Keratinocyte (primary cell): ENCODE results near the gene KRT35. TPM values are rescaled to one million over a fixed set of nuclear protein-coding genes. Genes with fewer than 3 reads are reported as not detected.

Experiments used
- DNase-seq: peaks from one replicate; pipeline ENCODE4 v3.0.0-alpha.2; 2011; ENCODE audit warnings: low read depth, missing footprints, low spot score
- FAIRE-seq: peaks from 2 replicates; lab custom pipeline; 2011; peaks lifted over from hg19 to GRCh38; lab: Jason Lieb, UNC
- H2AFZ ChIP-seq: 2 replicates; pipeline ENCODE4 v1.6.0; 2012; ENCODE audit warnings: low read length, control low read depth, inconsistent platforms; ENCODE audit not compliant: control insufficient read depth
- H3K27ac ChIP-seq: 2 replicates; pipeline ENCODE4 v1.5.1; 2011; ENCODE audit warnings: low read length; ENCODE audit not compliant: control insufficient read depth, insufficient read depth
- H3K27me3 ChIP-seq: 3 replicates; pipeline ENCODE4 v1.6.0; 2011; ENCODE audit warnings: low read length; ENCODE audit not compliant: control insufficient read depth, insufficient read depth; ENCODE audit errors: extremely low read depth
- H3K36me3 ChIP-seq, 2 experiments: 2 replicates in 1 of 2; 3 replicates in 1 of 2; pipeline ENCODE4 v1.5.1; 2011; ENCODE audit warnings: low read length in 2 of 2, mild to moderate bottlenecking in 1 of 2; ENCODE audit not compliant: control insufficient read depth in 2 of 2, insufficient read depth in 2 of 2; ENCODE audit errors: extremely low read depth in 1 of 2
- H3K4me1 ChIP-seq: 3 replicates; pipeline ENCODE4 v1.5.1; 2011; ENCODE audit warnings: low read length; ENCODE audit not compliant: control insufficient read depth, insufficient read depth; ENCODE audit errors: extremely low read depth
- H3K4me2 ChIP-seq: 3 replicates; pipeline ENCODE4 v1.6.0; 2011; ENCODE audit warnings: low read depth, low read length; ENCODE audit not compliant: control insufficient read depth, insufficient read depth; ENCODE audit errors: extremely low read depth
- H3K4me3 ChIP-seq, 3 experiments: fragments of 200-600 bp in 1 of 3; sonication (generic) in 1 of 3; 2 replicates in 2 of 3; 3 replicates in 1 of 3; pipeline ENCODE4 v1.5.1; 2011 to 2016; ENCODE audit warnings: low read length in 3 of 3, mild to moderate bottlenecking in 3 of 3, control low read depth in 2 of 3, inconsistent platforms in 1 of 3, low read depth in 1 of 3, mixed read lengths in 1 of 3, mixed run types in 1 of 3, moderate library complexity in 1 of 3; ENCODE audit not compliant: control insufficient read depth in 2 of 3, insufficient read depth in 2 of 3; ENCODE audit errors: extremely low read depth in 1 of 3
- H3K79me2 ChIP-seq: 2 replicates; pipeline ENCODE4 v1.6.0; 2012; ENCODE audit warnings: low read length; ENCODE audit not compliant: control insufficient read depth, insufficient read depth
- H3K9ac ChIP-seq: 3 replicates; pipeline ENCODE4 v1.6.0; 2011; ENCODE audit warnings: low read length; ENCODE audit not compliant: control insufficient read depth, insufficient read depth; ENCODE audit errors: extremely low read depth
- H3K9me1 ChIP-seq: 3 replicates; pipeline ENCODE4 v1.6.0; 2011; ENCODE audit warnings: low read length; ENCODE audit not compliant: control insufficient read depth, insufficient read depth; ENCODE audit errors: extremely low read depth
- H3K9me3 ChIP-seq: 2 replicates; pipeline ENCODE4 v1.5.1; 2012; ENCODE audit warnings: low read depth, low read length; ENCODE audit not compliant: control insufficient read depth
- H4K20me1 ChIP-seq: 3 replicates; pipeline ENCODE4 v1.6.0; 2011; ENCODE audit warnings: low read length; ENCODE audit not compliant: control insufficient read depth, insufficient read depth; ENCODE audit errors: extremely low read depth
- EZH2 ChIP-seq: IDR thresholded peaks from one replicate; pipeline ENCODE4 v1.6.1; 2012; ENCODE audit warnings: inconsistent platforms, mild to moderate bottlenecking, low read length, moderate library complexity
- dilution Hi-C: fragments of 300-500 bp; cut with MboI; formaldehyde crosslinking; loops from one replicate; pipeline ENCODE4 v1.7.0; 2020; ENCODE audit warnings: low sequenced_read_pairs; ENCODE audit not compliant: extremely low pct_ligation_motif_present
- polyA plus RNA-seq, 5 experiments: library from polyadenylated mRNA; depleted of rRNA in 3 of 5; stranded (reverse) in 3 of 5; stranded (forward) in 1 of 5; unstranded in 1 of 5; fragments of >200 nt; gene quantifications; 1 replicate in 1 of 5; 2 replicates in 3 of 5; 3 replicates in 1 of 5; pipeline versions ENCODE4 v1.2.1 to v1.2.3, GENCODE V29; 2011 to 2012; ENCODE audit warnings: missing spikeins in 2 of 5, low read depth in 1 of 5, low replicate concordance in 1 of 5
- TF ChIP-seq, protein P1 (sequence below), 3 experiments: IDR thresholded peaks in 1 of 3; conservative IDR thresholded peaks in 1 of 3; optimal IDR thresholded peaks in 1 of 3; 2 replicates in 2 of 3; 3 replicates in 1 of 3; pipeline versions ENCODE3 to v1.5.1; 2011; ENCODE audit warnings: low read length in 3 of 3, mild to moderate bottlenecking in 3 of 3, moderate library complexity in 2 of 3, control low read depth in 1 of 3, inconsistent platforms in 1 of 3; ENCODE audit not compliant: insufficient read depth in 2 of 3; ENCODE audit errors: extremely low read depth in 1 of 3

Gene KRT35
- polyA plus RNA-seq, 1 donor (not counting 4 experiments of a cell fraction or from before 2014, with no cell fraction given), result not detected

DNA sequence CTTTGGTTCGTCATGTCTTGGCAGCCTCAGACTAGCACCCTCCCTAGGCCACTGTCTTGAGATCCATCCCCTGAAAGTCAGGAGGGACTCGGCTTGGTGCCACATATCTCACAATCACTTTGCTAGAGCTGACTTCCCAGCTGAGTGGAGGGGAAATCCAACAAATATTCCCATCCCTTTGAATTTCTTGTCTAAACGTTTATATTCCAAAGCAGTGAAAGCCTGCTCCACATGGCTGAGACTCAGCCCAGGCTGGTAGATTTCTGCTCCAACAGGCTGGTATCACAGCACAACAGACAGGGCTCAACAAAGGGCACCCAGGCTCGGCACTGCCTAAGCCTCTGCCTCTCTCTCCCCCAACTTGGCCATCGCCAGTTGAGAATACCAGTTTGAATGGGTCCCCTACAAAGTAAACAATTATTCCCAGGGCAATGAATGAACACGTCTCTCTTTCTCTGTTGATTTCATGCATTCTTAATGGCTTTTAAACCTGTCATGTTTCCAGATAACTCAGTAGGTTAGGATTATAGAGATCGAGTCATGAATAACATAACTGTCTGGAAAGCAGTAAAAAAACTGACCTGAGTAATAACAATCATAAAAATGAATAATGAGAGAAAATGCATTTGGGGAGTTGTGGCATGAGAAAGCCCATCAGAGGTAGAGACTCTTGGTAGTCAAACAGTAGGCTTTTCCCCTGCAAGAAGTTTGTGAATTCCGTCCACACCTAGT, 23.5 kb upstream of the KRT35 start:
- no peak for TF ChIP-seq EZH2
- TF ChIP-seq, protein P1, sequence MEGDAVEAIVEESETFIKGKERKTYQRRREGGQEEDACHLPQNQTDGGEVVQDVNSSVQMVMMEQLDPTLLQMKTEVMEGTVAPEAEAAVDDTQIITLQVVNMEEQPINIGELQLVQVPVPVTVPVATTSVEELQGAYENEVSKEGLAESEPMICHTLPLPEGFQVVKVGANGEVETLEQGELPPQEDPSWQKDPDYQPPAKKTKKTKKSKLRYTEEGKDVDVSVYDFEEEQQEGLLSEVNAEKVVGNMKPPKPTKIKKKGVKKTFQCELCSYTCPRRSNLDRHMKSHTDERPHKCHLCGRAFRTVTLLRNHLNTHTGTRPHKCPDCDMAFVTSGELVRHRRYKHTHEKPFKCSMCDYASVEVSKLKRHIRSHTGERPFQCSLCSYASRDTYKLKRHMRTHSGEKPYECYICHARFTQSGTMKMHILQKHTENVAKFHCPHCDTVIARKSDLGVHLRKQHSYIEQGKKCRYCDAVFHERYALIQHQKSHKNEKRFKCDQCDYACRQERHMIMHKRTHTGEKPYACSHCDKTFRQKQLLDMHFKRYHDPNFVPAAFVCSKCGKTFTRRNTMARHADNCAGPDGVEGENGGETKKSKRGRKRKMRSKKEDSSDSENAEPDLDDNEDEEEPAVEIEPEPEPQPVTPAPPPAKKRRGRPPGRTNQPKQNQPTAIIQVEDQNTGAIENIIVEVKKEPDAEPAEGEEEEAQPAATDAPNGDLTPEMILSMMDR (optimal IDR thresholded peaks at IDR 0.05 in 1 of 3, IDR thresholded peaks at IDR 0.05 in 1 of 3, conservative IDR thresholded peaks at IDR 0.05 in 1 of 3; ENCODE audit: extremely low read depth in 1 of 3, insufficient read depth in 2 of 3, low read length in 3 of 3), result no peak
- no peak overlapping the region for H3K9ac ChIP-seq
- H3K27me3 ChIP-seq, result no peaks in the 10 kb centered on the region
- no peak overlapping the region for H2AFZ ChIP-seq
- H3K27ac ChIP-seq, result no peak overlapping the region
- dilution Hi-C loops, result no loop called here
- FAIRE-seq (no peak), DNase-seq (no peak)
- H3K4me1 ChIP-seq, result peaks cover 24% of the 10 kb centered on the region
- H3K9me1 ChIP-seq, result no peaks in the 10 kb centered on the region
- no peaks in the 10 kb centered on the region for H4K20me1 ChIP-seq
- no peak overlapping the region for H3K4me3 ChIP-seq
- no peak overlapping the region for H3K4me2 ChIP-seq
- no peaks in the 10 kb centered on the region for H3K79me2 ChIP-seq
- no peaks in the 10 kb centered on the region for H3K36me3 ChIP-seq
- no peaks in the 10 kb centered on the region for H3K9me3 ChIP-seq

DNA sequence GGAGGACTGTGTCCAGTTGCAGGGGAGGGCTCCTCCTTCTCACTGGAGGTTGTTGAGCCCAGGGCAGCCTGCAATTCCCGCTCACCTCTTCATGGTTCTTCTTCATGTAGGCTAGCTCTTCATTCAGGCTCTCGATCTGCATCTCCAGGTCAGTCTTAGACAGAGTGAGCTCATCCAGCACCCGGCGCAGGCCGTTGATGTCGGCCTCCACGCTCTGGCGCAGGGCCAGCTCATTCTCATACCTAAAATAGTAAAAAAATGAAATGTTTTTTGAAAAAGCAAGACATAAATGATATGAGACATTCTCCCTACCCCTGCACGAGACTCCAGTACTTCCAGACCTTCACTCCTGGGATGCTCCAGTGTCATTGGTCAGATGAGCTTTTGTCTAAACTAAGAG, 22.3 kb upstream of the KRT35 start:
- no peak overlapping the region for H3K4me3 ChIP-seq
- no peak overlapping the region for H3K27ac ChIP-seq
- no peaks in the 10 kb centered on the region for H3K27me3 ChIP-seq
- H3K4me1 ChIP-seq, result peaks cover 36% of the 10 kb centered on the region
- H3K36me3 ChIP-seq, result no peaks in the 10 kb centered on the region
- no peak for TF ChIP-seq EZH2
- TF ChIP-seq, protein P1 (optimal IDR thresholded peaks at IDR 0.05 in 1 of 3, IDR thresholded peaks at IDR 0.05 in 1 of 3, conservative IDR thresholded peaks at IDR 0.05 in 1 of 3; ENCODE audit: extremely low read depth in 1 of 3, insufficient read depth in 2 of 3, low read length in 3 of 3), result no peak
- no peaks in the 10 kb centered on the region for H3K9me1 ChIP-seq
- no peak overlapping the region for H3K4me2 ChIP-seq
- no peaks in the 10 kb centered on the region for H3K9me3 ChIP-seq
- no peak for FAIRE-seq
- H4K20me1 ChIP-seq, result no peaks in the 10 kb centered on the region
- no peak overlapping the region for H2AFZ ChIP-seq
- no peaks in the 10 kb centered on the region for H3K79me2 ChIP-seq
- dilution Hi-C loops, result no loop called here
- DNase-seq, result no peak
- no peak overlapping the region for H3K9ac ChIP-seq
